Activated naive CD4-positive, alpha-beta T cell treated with anti-CD3 and anti-CD28 coated beads, Interleukin-2, amount 50 U/mL, for 72 hours (primary cell): ENCODE measurements around the gene CEPT1. TPM values are rescaled to one million over a fixed set of nuclear protein-coding genes. Genes with fewer than 3 reads are reported as not detected.

Experiments
- ATAC-seq, 2 donors: fragments of 150-1000 bp; cut with Tn5 transposase; 2 replicates each; pipeline ENCODE4 v1.10.0; 2021; ENCODE audit warnings: mild to moderate bottlenecking in 2 of 2, moderate library complexity in 2 of 2
- DNase-seq, 2 donors: peaks; one replicate each; pipeline ENCODE4 v3.0.0; 2021 to 2022; ENCODE audit warnings: low spot score in 2 of 2
- H3K27ac Mint-ChIP-seq, 2 donors: one replicate each; pipeline ENCODE4 v1.8.0; 2022; ENCODE audit warnings: mild to moderate bottlenecking in 2 of 2, mixed read lengths in 2 of 2
- H3K36me3 Mint-ChIP-seq, 2 donors: one replicate each; pipeline ENCODE4 v1.8.0; 2022; ENCODE audit warnings: mixed read lengths in 2 of 2
- H3K9me3 Mint-ChIP-seq, 2 donors: one replicate each; pipeline ENCODE4 v1.8.0; 2022; ENCODE audit warnings: mixed read lengths in 2 of 2
- total RNA-seq, 2 donors: library from RNA; stranded (reverse); gene quantifications; one replicate each; pipeline ENCODE4 v1.2.3, GENCODE V29; 2022

CEPT1 gene
- total RNA-seq, 2 donors from 2014 or later, result 22.9 to 41.6 TPM

- peak overlapping the region; percentile 57 to 94 for H3K27ac Mint-ChIP-seq
- peaks cover 12 to 22% of the 10 kb centered on the region in 2 donors for H3K36me3 Mint-ChIP-seq
- no peak for ATAC-seq
- no peaks in the 10 kb centered on the region for H3K9me3 Mint-ChIP-seq
- DNase-seq, result no peak
Observed at GRCh38 chr1:111141245-111142220, 1.5 kb downstream of the CEPT1 start.

GRCh38 chr1:111142356-111142975 is 2.4 kb downstream of the CEPT1 start:
- no peak for DNase-seq
- ATAC-seq, result no peak
- Mint-ChIP-seq H3K36me3 (peaks cover 12 to 21% of the 10 kb centered on the region in 2 donors), H3K9me3 (no peaks in the 10 kb centered on the region), H3K27ac (peak overlapping the region in 1 of 2 donors; percentile 94)

- Mint-ChIP-seq H3K36me3 (peaks cover 9 to 19% of the 10 kb centered on the region in 2 donors), H3K9me3 (no peaks in the 10 kb centered on the region), H3K27ac (peak overlapping the region; percentile 25 to 72)
- DNase-seq (no peak), ATAC-seq (peak in 1 of 2 donors; percentile 26)
Observed at GRCh38 chr1:111145542-111145941, 5.5 kb downstream of the CEPT1 start.

GRCh38 chr1:111145963-111146768 is 6.1 kb downstream of the CEPT1 start:
- Mint-ChIP-seq H3K9me3 (no peaks in the 10 kb centered on the region), H3K36me3 (peaks cover 9 to 20% of the 10 kb centered on the region in 2 donors), H3K27ac (peak overlapping the region; percentile 25 to 72)
- peak; percentile 56 to 78 for ATAC-seq
- no peak for DNase-seq

DNA sequence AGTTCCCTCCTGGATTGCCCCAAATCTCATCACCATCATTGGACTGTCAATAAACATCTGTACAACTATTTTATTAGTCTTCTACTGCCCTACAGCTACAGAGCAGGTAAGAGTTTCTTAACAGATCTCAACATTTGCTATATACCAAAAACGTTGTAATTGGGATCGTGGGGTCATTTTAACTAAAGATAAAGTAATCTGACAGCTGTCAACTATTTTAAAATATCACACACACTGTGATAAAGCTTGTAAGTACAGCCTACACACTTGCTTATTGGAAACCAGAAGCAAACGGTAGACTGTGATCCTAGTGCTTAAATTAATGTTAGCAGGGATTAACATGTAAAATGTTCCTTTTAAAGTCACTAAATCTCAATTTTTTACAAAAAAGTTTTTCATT is 7.9 kb downstream of the CEPT1 start:
- Mint-ChIP-seq H3K36me3 (peaks cover 13 to 37% of the 10 kb centered on the region in 2 donors), H3K27ac (no peak overlapping the region), H3K9me3 (peaks cover 0 to under 1% of the 10 kb centered on the region in 2 donors)
- DNase-seq (no peak), ATAC-seq (no peak)

- H3K9me3 Mint-ChIP-seq, result peaks cover 0 to 5% of the 10 kb centered on the region in 2 donors
- no peak overlapping the region for H3K27ac Mint-ChIP-seq
- no peak for DNase-seq
- peak in 1 of 2 donors; percentile 26 for ATAC-seq
- peaks cover 13 to 41% of the 10 kb centered on the region in 2 donors for H3K36me3 Mint-ChIP-seq
Observed at GRCh38 chr1:111148376-111148881, 8.4 kb downstream of the CEPT1 start.

GRCh38 chr1:111151838-111152237 is 11.8 kb downstream of the CEPT1 start:
- DNase-seq, result no peak
- ATAC-seq, result no peak
- H3K27ac Mint-ChIP-seq, result no peak overlapping the region
- H3K9me3 Mint-ChIP-seq, result peaks cover 0 to 9% of the 10 kb centered on the region in 2 donors
- H3K36me3 Mint-ChIP-seq, result peaks cover 18 to 71% of the 10 kb centered on the region in 2 donors

GRCh38 chr1:111154021-111154999 is 14.3 kb downstream of the CEPT1 start:
- Mint-ChIP-seq H3K36me3 (peaks cover 13 to 65% of the 10 kb centered on the region in 2 donors), H3K27ac (no peak overlapping the region), H3K9me3 (peaks cover 0 to 9% of the 10 kb centered on the region in 2 donors)
- no peak for DNase-seq
- no peak for ATAC-seq

GRCh38 chr1:111157431-111157830 is 17.4 kb downstream of the CEPT1 start:
- Mint-ChIP-seq H3K36me3 (peaks cover 5 to 40% of the 10 kb centered on the region in 2 donors), H3K27ac (no peak overlapping the region), H3K9me3 (peaks cover 0 to 9% of the 10 kb centered on the region in 2 donors)
- no peak for ATAC-seq
- no peak for DNase-seq

DNA sequence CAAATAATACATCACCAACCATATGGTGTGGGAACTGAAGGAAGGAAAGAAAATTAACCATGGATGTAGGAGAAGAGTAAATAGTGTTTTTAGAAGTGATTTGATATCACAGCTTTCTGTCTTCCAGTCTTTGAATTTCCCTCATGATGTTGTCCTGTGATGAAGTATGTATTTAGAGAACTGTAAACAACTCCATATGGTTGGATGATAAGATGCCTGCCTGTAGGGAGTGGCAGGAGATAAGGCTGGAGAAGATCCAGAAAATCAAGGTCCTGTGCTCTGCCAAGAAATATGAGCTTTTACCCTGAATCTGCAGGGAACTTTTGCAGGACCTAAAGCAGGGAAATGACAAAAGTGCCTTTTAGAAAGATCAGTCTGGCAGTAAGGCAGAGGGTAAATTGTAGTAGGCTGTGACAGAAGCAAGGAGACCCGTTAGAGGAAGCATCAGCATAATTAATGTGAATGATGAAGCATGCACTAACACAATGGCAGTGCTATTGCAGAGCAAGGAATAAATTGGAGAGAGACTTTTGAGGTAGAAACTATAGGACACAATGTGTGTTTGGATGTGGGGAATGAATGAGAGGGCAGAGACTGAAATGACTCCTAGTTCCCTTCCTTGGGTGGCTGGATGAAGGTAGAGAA is 21.9 kb downstream of the CEPT1 start:
- DNase-seq (no peak), ATAC-seq (no peak)
- H3K36me3 Mint-ChIP-seq, result no peaks in the 10 kb centered on the region
- H3K9me3 Mint-ChIP-seq, result no peaks in the 10 kb centered on the region
- peak overlapping the region; percentile 0 to 15 for H3K27ac Mint-ChIP-seq

DNA sequence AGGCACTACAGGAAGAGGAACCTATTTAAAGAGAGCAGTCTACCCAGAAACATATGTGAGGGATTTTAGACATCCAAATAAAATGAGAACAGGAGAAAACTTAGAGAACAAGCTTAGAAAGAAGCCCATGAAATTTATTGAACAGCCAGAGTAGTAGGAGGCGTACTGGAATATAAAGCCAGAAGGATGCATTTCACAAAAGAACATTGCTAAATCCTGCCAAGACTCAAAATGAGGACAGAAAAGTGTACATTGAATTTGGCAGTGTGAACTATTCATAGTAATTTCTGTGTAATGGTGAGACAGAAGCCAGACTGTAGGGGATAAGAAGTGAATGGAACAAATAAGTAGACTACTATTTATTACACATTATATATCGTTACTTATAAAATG is 22.5 kb downstream of the CEPT1 start:
- DNase-seq, result no peak
- ATAC-seq, result no peak
- Mint-ChIP-seq H3K9me3 (no peaks in the 10 kb centered on the region), H3K27ac (peak overlapping the region; percentile 0 to 15), H3K36me3 (no peaks in the 10 kb centered on the region)

DNA sequence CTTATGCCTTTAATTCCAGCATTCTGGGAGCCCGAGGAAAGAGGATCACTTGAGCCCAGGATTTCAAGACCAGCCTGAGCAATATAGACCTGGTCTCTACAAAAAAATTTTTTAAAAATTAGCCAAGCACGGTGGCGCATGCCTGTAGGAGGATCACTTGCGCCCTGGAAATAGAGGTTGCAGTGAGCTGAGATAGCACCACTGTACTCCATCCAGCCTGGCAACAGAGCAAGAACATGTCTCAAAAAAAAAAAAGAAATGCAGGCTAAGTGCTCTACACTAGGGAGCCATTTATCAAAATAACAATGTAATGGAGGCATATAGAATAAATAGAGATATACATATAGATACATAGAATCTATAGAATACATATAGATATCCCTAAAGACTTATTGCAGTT is 23.3 kb downstream of the CEPT1 start:
- no peaks in the 10 kb centered on the region for H3K36me3 Mint-ChIP-seq
- H3K9me3 Mint-ChIP-seq, result no peaks in the 10 kb centered on the region
- no peak for DNase-seq

DNA sequence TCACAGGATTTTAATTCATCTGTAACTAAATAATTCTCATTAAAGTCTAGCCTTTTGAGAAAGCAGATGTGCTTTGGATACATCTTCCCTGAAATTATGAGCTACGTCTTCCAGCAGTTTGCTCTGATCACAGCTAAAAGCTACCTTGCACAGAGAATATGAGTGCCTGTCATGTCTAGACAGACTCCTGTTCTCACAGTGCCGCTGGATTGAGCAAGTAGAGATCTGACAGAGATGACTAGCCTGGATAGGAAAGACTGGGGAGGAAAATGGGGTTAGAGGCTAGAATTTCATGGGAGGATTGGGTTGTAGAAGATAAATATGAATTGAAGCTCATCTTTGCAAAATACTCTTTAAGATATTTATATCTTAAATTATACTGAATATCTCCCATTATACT is 24.1 kb downstream of the CEPT1 start:
- no peaks in the 10 kb centered on the region for H3K36me3 Mint-ChIP-seq
- H3K27ac Mint-ChIP-seq, result peak overlapping the region in 1 of 2 donors; percentile 4
- no peak for ATAC-seq
- DNase-seq, result no peak
- H3K9me3 Mint-ChIP-seq, result no peaks in the 10 kb centered on the region

More for the DNA sequence above, 23.3 kb downstream of the CEPT1 start:
- no peak overlapping the region for H3K27ac Mint-ChIP-seq
- ATAC-seq, result no peak

DNA sequence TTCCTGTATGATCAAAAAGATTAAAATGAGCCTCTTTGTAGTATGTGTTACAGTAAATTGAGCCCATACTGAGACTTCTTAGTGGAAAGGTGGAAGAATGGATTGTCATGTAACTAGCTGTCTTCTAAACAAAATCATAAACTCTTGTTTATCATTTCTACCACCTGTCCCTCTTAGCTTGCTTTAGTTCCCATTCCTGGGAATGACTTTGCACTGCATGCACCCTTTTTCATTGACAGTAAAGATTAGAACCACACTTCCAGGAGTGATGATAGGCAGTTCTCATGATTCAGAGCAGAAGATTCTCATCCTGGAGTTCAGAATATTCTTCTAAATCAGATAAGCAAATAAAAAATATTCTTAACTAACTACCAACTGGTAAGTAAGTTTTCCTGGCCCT is 32.4 kb downstream of the CEPT1 start:
- ATAC-seq, result no peak
- Mint-ChIP-seq H3K36me3 (peaks cover 0 to 41% of the 10 kb centered on the region in 2 donors), H3K27ac (no peak overlapping the region), H3K9me3 (no peaks in the 10 kb centered on the region)
- no peak for DNase-seq

GRCh38 chr1:111174070-111174469 is 34.0 kb downstream of the CEPT1 start:
- H3K27ac Mint-ChIP-seq, result no peak overlapping the region
- ATAC-seq, result no peak
- DNase-seq, result no peak

More at GRCh38 chr1:111174070-111174469, 34.0 kb downstream of the CEPT1 start:
- Mint-ChIP-seq H3K9me3 (no peaks in the 10 kb centered on the region), H3K36me3 (peaks cover 0 to 41% of the 10 kb centered on the region in 2 donors)
